Neuronal stem cell (in vitro differentiated cells): ENCODE data around the gene LMF2.
A peak's percentile ranks its signal among the peaks of the same experiment; 100 is the strongest.

Experiments
- DNase-seq: peaks from one replicate; pipeline ENCODE4 v3.0.0-alpha.2; 2013; ENCODE audit warnings: low spot score
- H2AFZ ChIP-seq: one replicate; pipeline ENCODE4 v1.6.1; 2013; ENCODE audit warnings: mild to moderate bottlenecking, low read length, inconsistent platforms
- H2AK5ac ChIP-seq: 2 replicates; pipeline ENCODE4 v1.6.1; 2013; ENCODE audit warnings: low read depth, mild to moderate bottlenecking, inconsistent platforms, low read length, moderate library complexity, mixed read lengths
- H2BK120ac ChIP-seq: 2 replicates; pipeline ENCODE4 v1.6.1; 2013; ENCODE audit warnings: low read depth, mild to moderate bottlenecking, inconsistent platforms, low read length, moderate library complexity, mixed read lengths
- H2BK12ac ChIP-seq: one replicate; pipeline ENCODE4 v1.6.1; 2013; ENCODE audit warnings: low read length, inconsistent platforms
- H2BK15ac ChIP-seq: 2 replicates; pipeline ENCODE4 v1.6.1; 2013; ENCODE audit warnings: mild to moderate bottlenecking, low read length, inconsistent platforms, mixed read lengths
- H2BK5ac ChIP-seq: one replicate; pipeline ENCODE4 v1.6.1; 2013; ENCODE audit warnings: inconsistent platforms, mild to moderate bottlenecking, low read length, moderate library complexity
- H3K14ac ChIP-seq: one replicate; pipeline ENCODE4 v1.6.1; 2013; ENCODE audit warnings: low read length, inconsistent platforms
- H3K18ac ChIP-seq: 2 replicates; pipeline ENCODE4 v1.6.1; 2013; ENCODE audit warnings: low read length, inconsistent platforms
- H3K23ac ChIP-seq: 2 replicates; pipeline ENCODE4 v1.6.1; 2013; ENCODE audit warnings: low read depth, mild to moderate bottlenecking, mixed read lengths, low read length, inconsistent platforms; ENCODE audit not compliant: poor library complexity
- H3K27ac ChIP-seq: replicated peaks from 3 replicates; pipeline ENCODE4 v1.5.1; 2013; ENCODE audit warnings: low read length, inconsistent platforms
- H3K27me3 ChIP-seq, 3 experiments: 2 replicates each; pipeline ENCODE4 v1.6.1; 2013; ENCODE audit warnings: low read length in 3 of 3, mild to moderate bottlenecking in 2 of 3, inconsistent platforms in 1 of 3, low read depth in 1 of 3, mixed read lengths in 1 of 3, moderate library complexity in 1 of 3; ENCODE audit not compliant: control insufficient read depth in 3 of 3, insufficient read depth in 3 of 3
- H3K36me3 ChIP-seq, 2 donors: replicated peaks in 1 of 2; 2 replicates each; pipeline ENCODE4 v1.6.1; 2013; ENCODE audit warnings: low read length in 2 of 2; ENCODE audit not compliant: control insufficient read depth in 2 of 2, insufficient read depth in 2 of 2
- H3K4ac ChIP-seq: 2 replicates; pipeline ENCODE4 v1.6.1; 2013; ENCODE audit warnings: inconsistent platforms, mild to moderate bottlenecking, low read length, moderate library complexity
- H3K4me1 ChIP-seq, 2 donors: 1 replicate in 1 of 2; 2 replicates in 1 of 2; pipeline ENCODE4 v1.6.1; 2013; ENCODE audit warnings: low read length in 2 of 2, low read depth in 1 of 2; ENCODE audit not compliant: control insufficient read depth in 2 of 2, insufficient read depth in 1 of 2
- H3K4me2 ChIP-seq: one replicate; pipeline ENCODE4 v1.6.1; 2013; ENCODE audit warnings: mild to moderate bottlenecking, low read length, inconsistent platforms; ENCODE audit not compliant: insufficient read depth, poor library complexity, severe bottlenecking
- H3K4me3 ChIP-seq, 2 donors: 2 replicates each; pipeline ENCODE4 v1.5.1; 2013; ENCODE audit warnings: low read length in 2 of 2, mild to moderate bottlenecking in 2 of 2, inconsistent platforms in 1 of 2, moderate library complexity in 1 of 2
- H3K79me1 ChIP-seq: one replicate; pipeline ENCODE4 v1.6.1; 2013; ENCODE audit warnings: low read depth, mild to moderate bottlenecking, inconsistent platforms, low read length, moderate library complexity
- H3K9ac ChIP-seq: one replicate; pipeline ENCODE4 v1.6.1; 2013; ENCODE audit warnings: mild to moderate bottlenecking, low read depth, low read length, inconsistent platforms; ENCODE audit not compliant: poor library complexity
- H3K9me3 ChIP-seq, 2 donors: replicated peaks in 1 of 2; 2 replicates each; pipeline versions ENCODE3 to v1.6.1; 2013; ENCODE audit warnings: low read length in 2 of 2, mild to moderate bottlenecking in 2 of 2, inconsistent platforms in 1 of 2, low read depth in 1 of 2, mixed read lengths in 1 of 2, moderate library complexity in 1 of 2; ENCODE audit not compliant: control insufficient read depth in 2 of 2, insufficient read depth in 1 of 2
- H4K8ac ChIP-seq: one replicate; pipeline ENCODE4 v1.6.1; 2013; ENCODE audit warnings: low read depth, mild to moderate bottlenecking, inconsistent platforms, low read length, moderate library complexity
- H4K91ac ChIP-seq: one replicate; pipeline ENCODE4 v1.6.1; 2013; ENCODE audit warnings: low read length, low read depth, mild to moderate bottlenecking, inconsistent platforms; ENCODE audit not compliant: poor library complexity
- WGBS, 2 donors: extraction: QIAGEN DNeasy Blood & Tissue Kit; methylation state at CpG; one replicate each; pipeline ENCODE4 v1.1.7; 2013; ENCODE audit warnings: missing lambda C conversion rate in 2 of 2, mixed read lengths in 1 of 2; ENCODE audit not compliant: insufficient read length in 2 of 2, insufficient replicate concordance in 1 of 2; ENCODE audit errors: extremely low coverage in 2 of 2; 5-methylcytosine and 5-hydroxymethylcytosine counted together

Gene LMF2

GRCh38 chr22:50526834-50527801 is 19.6 kb upstream of the LMF2 start:
- Histone ChIP-seq H3K4ac (peak overlapping the region; percentile 69), H3K9me3 (peaks cover 8 to 21% of the 10 kb centered on the region in 2 donors), H3K23ac (peak overlapping the region; percentile 76), H3K79me1 (peaks cover 12% of the 10 kb centered on the region), H3K9ac (peak overlapping the region; percentile 97), H3K4me1 (peaks cover 18% of the 10 kb centered on the region in 2 donors), H4K8ac (no peak overlapping the region), H2BK5ac (no peak overlapping the region), H3K27ac (no peak overlapping the region), H3K36me3 (peaks cover 22 to 29% of the 10 kb centered on the region in 2 donors), H2AK5ac (peak overlapping the region; percentile 72), H2BK12ac (no peak overlapping the region), H3K4me3 (peak overlapping the region; percentile 84 to 91), H2BK15ac (no peak overlapping the region), H3K18ac (peak overlapping the region; percentile 95), H4K91ac (no peak overlapping the region), H2BK120ac (no peak overlapping the region), H2AFZ (peak overlapping the region; percentile 98), H3K4me2 (peak overlapping the region; percentile 94), H3K14ac (peak overlapping the region; percentile 90), H3K27me3 (peaks cover 14 to 33% (median 14%) of the 10 kb centered on the region in 3 experiments)
- DNase-seq = no peak
- no CpG with 5 or more reads among the region's 29 CpGs for WGBS, 2 donors

GRCh38 chr22:50526108-50526833 is 18.8 kb upstream of the LMF2 start:
- peak; percentile 75 for DNase-seq
- Histone ChIP-seq H3K23ac (peak overlapping the region; percentile 80), H2AK5ac (peak overlapping the region; percentile 72), H2BK15ac (peak overlapping the region; percentile 75), H3K79me1 (peaks cover 12% of the 10 kb centered on the region), H4K8ac (no peak overlapping the region), H2BK5ac (peak overlapping the region; percentile 82), H3K4ac (peak overlapping the region; percentile 69), H2AFZ (peak overlapping the region; percentile 98), H2BK12ac (no peak overlapping the region), H2BK120ac (no peak overlapping the region), H3K9ac (peak overlapping the region; percentile 97), H3K18ac (peak overlapping the region; percentile 95), H3K4me1 (peaks cover 17% of the 10 kb centered on the region in 2 donors), H3K4me3 (peak overlapping the region; percentile 84 to 91), H3K9me3 (peaks cover 8 to 20% of the 10 kb centered on the region in 2 donors), H3K36me3 (peaks cover 30 to 38% of the 10 kb centered on the region in 2 donors), H3K14ac (peak overlapping the region; percentile 98), H3K27ac (peak overlapping the region; percentile 89), H3K27me3 (peaks cover 10 to 27% (median 14%) of the 10 kb centered on the region in 3 experiments), H3K4me2 (peak overlapping the region; percentile 94), H4K91ac (no peak overlapping the region)
- WGBS, 2 donors = no CpG with 5 or more reads among the region's 77 CpGs

GRCh38 chr22:50525858-50526107 is 18.3 kb upstream of the LMF2 start:
- Histone ChIP-seq H3K4ac (no peak overlapping the region), H3K4me1 (peaks cover 13 to 17% of the 10 kb centered on the region in 2 donors), H3K23ac (peak overlapping the region; percentile 80), H4K91ac (no peak overlapping the region), H2BK5ac (peak overlapping the region; percentile 82), H2AK5ac (peak overlapping the region; percentile 46), H3K27me3 (peaks cover 5 to 22% (median 11%) of the 10 kb centered on the region in 3 experiments), H3K4me2 (peak overlapping the region; percentile 94), H3K4me3 (peak overlapping the region; percentile 84 to 91), H2AFZ (peak overlapping the region; percentile 98), H3K27ac (peak overlapping the region; percentile 89), H2BK12ac (no peak overlapping the region), H3K9ac (peak overlapping the region; percentile 97), H2BK120ac (no peak overlapping the region), H3K18ac (peak overlapping the region; percentile 95), H2BK15ac (peak overlapping the region; percentile 75), H3K79me1 (peaks cover 12% of the 10 kb centered on the region), H3K36me3 (peaks cover 35 to 42% of the 10 kb centered on the region in 2 donors), H3K9me3 (peaks cover 8 to 15% of the 10 kb centered on the region in 2 donors), H3K14ac (peak overlapping the region; percentile 98), H4K8ac (no peak overlapping the region)
- no peak for DNase-seq
- no CpG with 5 or more reads among the region's 33 CpGs for WGBS, 2 donors
